HepG2 (cell line): ENCODE results near the gene SYT7.

ENCODE experiments used
- ADNP ChIP-seq: sonication (generic); formaldehyde crosslinking; IDR thresholded peaks from 2 replicates; pipeline ENCODE4 v1.4.0; 2020; ENCODE audit warnings: missing genetic modification reagents
- TF ChIP-seq, protein P1 (sequence below): sonication (generic); formaldehyde crosslinking; IDR thresholded peaks from 2 replicates; pipeline ENCODE4 v1.5.1; 2020; ENCODE audit warnings: missing genetic modification reagents, mild to moderate bottlenecking, borderline replicate concordance

DNA sequence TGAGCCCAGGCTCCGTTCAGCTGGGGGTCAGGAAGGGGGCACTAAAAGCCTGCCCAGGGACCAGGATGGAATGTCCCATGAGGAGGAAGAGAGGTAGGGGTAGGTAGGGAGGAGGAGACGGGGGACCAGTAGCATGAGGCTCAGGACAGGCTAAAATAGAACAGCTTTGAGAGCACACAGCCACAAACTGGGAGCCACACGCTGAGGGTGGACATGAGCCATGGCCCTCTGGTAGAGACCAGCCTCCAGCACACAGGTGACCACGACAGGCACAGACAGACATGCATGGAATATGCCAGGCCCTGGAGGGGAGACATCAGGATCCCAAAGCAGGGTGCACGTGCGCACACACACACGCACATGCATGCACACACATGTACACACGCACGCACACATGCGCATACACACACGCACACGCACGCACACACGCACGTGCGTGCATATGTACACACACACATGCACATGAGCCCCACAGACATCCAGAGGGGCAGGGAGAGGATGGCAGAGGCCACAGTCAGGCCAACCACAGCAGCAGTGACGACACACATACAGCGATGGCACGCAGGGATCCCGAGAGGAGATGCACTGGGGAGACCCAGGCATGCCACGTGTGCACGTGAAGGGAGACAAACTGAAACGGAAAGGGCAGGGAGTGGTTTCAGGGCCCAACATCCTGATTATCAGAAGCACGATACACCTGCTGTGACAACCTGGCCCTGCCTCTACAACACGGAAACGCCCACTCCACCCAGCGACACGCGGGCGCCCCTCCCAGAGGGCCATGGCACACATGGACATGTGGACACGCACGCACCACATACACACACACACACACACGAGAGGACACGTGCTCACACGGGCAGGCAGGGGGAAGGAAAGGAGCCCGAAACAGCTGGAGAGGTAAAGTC is 46.6 kb downstream of the SYT7 start:
- TF ChIP-seq ADNP (CRISPR knock-in tag) = no peak
- TF ChIP-seq, protein P1, sequence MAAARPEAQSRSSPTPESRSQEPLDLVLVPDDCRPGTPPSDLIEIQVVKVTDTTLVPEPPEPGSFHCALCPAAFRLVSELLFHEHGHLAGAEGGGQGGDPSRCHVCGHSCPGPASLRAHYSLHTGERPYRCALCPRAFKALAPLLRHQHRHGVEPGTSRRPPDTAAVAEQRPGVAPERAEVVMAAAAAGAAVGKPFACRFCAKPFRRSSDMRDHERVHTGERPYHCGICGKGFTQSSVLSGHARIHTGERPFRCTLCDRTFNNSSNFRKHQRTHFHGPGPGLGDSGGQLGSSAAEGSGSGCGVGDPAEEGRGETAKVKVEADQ = no peak
